GM18517 (cell line): Measurements from ENCODE around the gene PBXIP1.
A peak's percentile ranks its signal among the peaks of the same experiment; 100 is the strongest.
"Not testable (repeated sequence)": the region's sequence is repeated elsewhere in the genome, so short reads cannot be mapped to it uniquely, and the experiment has no call there.

ENCODE experiments used
- ATAC-seq: cut with Tn5 transposase; IDR thresholded peaks from one replicate; pipeline ENCODE4 v1.9.1; 2021; ENCODE audit warnings: mild to moderate bottlenecking, moderate library complexity; ENCODE audit not compliant: unreplicated experiment

PBXIP1 gene

DNA sequence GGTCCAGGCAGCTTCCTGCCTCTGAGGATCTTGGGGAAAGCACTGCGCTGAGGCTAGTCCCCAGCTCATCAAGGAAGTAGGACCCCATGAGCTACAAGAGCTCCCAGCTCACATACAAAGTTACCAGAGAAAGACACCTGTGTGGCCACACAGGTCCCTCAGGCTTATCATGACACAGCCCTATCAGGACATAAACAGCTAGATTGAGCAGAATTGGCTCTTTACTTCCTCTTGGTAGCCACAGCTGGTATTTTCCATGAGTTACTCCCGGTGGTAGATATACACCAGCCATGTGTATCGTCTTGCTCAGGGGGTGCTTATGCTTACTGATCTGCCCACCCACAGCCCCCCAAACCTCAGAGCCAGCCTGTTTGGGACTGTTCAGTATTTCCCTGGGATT, 38.7 kb upstream of the PBXIP1 start:
- ATAC-seq, result no peak

DNA sequence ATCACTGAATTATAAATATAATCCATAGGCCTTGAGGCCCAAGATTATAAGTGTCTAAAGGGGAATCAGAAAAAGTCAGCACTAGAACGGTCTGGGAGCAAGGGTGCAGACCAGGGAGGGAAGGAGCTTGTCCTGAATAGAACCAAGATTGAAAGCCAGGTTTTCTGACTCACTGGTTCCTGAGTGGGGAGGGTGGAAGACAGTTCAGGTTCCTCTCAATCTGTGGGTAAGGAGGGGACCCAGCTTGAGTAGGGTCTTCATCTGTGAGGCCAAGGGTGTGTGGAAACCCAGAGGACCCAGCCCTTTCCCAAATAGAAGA, 38.3 kb upstream of the PBXIP1 start:
- ATAC-seq, result no peak

DNA sequence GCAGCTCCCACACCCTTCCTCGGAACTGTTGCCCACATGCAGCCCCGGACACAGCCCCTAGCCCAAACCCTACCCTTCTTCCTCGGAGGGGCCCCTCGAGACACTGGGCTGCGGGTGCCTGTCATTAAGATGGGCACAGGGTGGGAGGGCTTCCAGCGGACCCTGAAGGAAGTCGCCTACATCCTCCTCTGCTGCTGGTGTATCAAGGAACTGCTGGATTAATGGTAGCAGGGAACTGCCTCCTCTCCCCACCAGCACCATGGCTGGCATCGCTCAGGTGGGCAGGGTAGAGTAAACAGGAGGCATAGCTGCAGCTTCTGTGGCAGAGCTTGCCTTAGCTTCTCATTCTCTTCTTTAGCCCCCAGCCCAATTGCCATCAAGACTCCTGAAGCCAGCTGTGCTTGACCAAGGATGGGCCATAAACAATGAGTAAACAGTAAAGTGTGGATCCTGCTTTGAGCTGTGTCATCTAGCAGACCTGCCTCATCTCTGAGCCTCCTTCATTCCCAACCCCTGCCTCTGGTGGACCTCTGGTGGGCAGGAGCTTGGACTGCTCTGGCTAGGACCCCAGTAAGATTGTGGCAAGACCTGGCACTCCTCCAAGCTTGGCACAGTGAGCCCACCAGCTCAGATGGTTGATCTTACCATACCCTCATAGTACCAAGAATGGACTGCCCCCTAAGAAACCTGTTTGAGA, 37.8 kb upstream of the PBXIP1 start, which contains the start of gene LENEP:
LENEP (plus strand) TSS at position 15 of the 697 bp plus-strand sequence; CDS start at position 37, 22 bp downstream.
- no peak for ATAC-seq

DNA sequence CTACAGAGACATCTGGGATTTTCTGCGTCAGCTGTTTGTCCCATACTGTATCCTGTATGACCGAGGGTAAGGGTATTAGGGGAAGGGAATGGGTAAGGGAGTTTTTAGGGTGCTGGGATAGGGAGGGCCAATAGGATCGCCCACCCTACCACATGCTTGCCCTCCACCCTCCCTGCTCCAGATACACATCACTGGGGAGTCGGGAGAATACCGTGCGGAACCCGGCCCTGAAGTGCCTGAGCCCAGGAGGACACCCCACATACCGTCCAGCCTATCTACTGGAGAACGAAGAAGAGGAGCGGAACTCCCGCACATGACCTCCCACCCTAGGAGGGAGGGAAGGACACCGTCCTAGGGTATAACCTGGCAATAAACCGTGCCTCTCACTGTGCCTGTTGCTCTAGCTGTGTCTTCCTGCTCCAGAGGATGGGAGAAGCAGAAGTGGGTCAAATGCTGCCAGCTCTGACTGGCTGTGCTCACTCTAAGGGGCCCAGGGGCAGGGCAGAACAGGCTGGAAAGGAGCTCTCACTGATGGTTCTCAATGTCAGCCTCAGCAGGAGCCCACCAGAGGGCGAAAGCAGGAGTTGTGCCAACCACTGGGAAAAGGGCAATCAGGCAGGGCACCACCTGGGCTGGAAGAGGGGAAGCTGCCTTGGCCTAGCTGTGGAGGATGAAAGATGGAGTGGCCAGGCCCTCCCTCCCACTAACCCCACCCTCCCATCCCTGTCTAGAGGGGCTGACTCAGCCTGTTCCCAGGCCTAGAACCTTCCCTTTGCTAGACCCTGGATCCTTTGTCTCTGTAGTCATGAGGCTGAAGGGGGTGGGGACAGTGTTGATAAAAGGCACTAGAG, 37.0 kb upstream of the PBXIP1 start:
- no peak for ATAC-seq

DNA sequence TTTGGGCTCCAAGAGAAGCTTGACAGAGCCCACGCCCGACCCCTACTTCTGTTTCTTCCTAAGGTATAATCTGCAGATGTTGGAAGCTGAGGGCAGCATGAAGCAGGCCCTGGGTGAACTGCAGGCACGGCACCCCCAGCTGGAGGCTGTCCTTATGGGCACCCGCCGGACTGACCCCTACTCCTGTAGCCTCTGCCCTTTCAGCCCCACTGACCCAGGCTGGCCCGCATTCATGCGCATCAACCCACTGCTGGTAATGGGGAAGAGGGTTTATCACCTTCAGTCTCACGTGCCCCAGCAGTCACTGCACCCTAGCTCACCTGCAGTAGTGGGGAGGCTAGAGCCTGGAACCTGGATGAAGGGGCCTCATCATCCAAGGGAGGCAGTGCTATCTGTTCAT, 34.4 kb upstream of the PBXIP1 start:
- no peak for ATAC-seq

DNA sequence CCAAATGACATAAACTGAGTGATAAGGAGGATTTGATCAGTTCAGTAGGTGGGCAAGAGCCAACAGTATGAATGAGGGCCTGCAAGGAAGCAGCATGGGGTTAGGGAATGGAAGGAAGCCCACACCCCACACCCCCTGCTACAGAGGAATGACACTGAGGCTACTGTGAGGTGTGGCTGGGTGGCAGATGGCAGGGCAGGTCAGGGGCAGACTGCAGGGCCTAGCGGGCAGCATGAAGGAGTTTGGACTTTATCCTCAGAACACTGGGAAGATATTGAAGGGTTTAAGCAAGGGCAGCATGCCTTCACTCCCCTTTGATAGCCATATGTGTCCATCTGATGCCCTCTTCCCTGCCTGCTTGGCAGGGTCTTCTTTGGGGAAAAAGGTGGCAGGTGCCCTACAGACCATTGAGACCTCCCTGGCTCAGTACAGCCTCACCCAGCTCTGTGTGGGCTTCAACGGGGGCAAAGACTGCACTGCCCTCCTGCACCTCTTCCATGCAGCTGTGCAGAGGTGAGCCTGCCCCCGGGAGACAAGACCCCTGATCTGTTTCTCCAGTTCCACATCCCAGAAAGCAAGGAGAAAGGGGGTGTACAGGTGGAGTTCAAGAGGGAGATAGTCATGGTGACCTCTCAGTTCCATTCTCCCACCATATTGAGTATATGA, 33.4 kb upstream of the PBXIP1 start:
- ATAC-seq, result no peak

DNA sequence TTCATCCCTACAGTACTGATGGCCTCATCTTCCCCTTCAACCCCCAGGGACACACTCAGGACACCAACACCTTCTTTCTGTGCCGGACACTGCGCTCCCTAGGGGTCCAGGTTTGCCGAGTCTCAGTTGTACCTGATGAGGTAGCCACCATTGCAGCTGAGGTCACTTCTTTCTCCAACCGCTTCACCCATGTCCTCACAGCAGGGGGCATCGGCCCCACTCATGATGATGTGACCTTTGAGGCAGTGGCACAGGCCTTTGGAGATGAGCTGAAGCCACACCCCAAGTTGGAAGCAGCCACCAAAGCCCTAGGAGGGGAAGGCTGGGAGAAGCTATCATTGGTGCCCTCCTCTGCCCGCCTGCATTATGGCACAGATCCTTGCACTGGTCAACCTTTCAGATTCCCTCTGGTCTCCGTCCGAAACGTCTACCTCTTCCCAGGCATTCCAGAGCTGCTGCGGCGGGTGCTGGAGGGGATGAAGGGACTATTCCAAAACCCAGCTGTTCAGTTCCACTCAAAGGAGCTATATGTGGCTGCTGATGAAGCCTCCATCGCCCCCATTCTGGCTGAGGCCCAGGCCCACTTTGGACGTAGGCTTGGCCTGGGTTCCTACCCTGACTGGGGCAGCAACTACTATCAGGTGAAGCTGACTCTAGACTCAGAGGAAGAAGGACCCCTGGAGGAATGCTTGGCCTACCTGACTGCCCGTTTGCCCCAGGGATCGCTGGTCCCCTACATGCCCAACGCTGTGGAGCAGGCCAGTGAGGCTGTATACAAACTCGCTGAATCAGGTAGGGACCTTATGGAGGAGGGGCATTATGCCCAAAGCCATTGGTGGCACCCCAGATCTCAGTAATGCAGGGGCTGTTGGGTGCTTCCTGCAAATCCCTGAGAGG, 32.4 kb upstream of the PBXIP1 start:
- ATAC-seq, result no peak

DNA sequence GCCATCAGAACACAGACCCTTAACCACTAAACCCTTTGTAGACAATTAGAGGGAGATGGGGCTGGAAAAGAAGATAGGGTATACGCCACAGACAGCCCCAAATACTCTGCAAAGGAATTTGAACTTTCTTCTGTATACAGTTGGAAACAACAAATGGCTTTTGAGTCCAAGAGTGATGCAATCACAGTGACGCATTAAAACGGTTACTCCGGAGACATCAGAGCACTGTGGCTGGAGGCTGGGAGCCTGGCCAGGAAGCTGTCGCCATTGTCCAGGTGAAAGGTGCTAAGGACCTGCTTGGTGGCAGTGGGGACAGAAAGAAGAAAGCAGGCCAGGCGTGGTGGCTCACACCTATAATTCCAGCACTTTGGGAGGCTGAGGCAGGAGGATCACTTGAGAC, 31.4 kb upstream of the PBXIP1 start:
- no peak for ATAC-seq

DNA sequence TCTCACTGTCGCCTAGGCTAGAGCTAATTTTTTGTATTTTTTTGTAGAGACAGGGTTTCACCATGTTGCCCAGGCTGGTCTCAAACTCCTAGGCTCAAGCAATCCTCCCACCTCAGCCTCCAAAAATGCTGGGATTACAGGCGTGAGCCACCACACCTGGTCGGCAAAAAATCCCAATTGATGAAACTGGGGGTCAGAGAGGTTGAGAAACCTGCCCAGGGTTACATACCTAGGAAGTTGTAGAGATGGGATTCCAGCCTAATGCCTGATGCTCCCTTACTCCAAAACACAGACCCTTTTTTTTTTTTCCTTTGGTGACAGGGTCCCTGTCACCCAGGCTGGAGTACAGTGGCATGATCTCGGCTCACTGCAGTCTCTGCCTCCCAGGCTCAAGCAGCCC, 30.8 kb upstream of the PBXIP1 start:
- ATAC-seq, result not testable (repeated sequence)

DNA sequence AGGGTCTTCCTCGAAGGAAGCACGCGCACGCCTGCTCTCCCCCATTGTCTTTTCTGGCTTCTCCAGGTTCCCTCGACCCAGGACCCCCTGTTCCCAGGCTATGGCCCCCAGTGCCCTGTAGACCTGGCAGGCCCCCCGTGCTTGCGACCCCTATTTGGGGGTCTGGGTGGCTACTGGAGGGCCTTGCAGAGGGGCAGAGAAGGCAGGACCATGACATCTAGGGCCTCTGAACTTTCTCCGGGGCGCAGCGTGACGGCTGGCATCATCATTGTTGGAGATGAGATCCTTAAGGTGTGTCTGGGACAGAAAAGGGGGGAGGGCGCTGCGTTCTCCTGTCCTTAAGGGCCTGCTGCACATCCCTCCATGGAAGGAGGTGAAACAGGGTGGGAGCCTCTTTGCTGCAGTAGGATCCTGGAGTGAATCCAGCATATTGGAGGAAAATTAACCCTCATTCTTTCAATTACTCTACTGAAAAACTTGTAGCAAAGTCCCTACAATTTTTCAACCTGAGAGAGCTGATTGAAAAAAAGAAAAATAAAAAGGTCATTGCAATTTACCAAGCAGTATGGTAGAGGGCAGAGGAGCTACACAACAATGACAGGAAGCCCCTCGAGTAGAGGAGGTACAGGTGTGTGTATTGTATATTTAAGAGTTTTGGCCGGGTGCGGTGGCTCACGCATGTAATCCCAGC, 28.0 kb upstream of the PBXIP1 start:
- no peak for ATAC-seq

DNA sequence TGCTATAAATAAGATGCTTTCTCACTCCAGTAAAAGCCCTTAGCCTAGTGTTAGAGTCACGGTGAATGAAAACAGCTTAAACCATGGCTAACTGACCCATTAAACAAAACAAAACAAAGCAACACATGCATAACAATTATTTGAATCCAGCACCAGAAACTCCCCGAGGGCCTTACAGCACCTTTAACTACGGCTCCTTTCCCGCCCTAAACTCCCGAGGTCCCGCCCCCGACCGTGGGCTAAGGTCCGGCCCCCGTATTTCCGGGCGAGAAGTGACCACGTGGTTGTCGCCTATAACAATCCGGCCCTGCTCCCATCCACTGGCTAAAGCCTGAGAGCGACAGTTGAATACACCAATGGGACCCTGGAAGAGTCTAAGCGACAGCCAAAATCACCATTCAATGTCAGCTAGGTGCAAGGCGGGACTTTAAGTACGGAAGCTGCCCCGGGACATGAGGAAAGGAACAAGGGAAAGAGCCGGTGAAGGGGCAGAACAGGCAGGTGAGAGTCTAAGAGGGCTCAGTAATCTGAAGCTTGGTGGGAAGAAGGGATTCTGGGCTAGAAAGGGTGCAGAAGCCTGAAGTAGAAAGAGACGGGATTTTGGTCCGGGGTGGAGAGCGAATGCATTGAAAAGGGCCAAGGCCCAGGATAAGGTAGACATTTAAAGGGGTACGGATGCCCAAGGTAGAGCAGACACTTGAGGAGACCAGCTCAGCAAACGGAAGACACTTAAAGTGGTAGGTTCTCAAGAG, 27.2 kb upstream of the PBXIP1 start, which contains the start of gene FLAD1:
FLAD1 (plus strand) TSS at position 448 of the 752 bp plus-strand sequence. CDS start 351 bp downstream, outside the sequence.
- ATAC-seq, result peak; percentile 93

DNA sequence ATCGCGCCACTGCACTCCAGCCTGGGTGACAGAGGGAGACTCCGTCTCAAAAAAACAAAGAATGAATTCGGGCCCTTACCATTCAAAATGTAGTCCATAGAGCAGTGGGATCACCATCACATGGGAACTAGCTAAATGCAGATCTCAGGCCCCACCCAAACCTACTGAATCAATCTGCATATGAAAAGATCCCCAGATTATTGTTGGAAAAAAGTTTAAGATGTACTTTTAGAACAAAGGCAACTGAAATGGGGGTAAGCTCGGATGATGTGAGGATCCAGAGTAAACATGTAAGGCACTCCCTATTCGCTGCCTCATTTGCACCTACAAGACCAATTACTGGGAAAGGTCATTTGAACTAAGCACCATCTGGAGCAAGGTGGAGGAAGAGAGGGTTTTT, 26.4 kb upstream of the PBXIP1 start:
- no peak for ATAC-seq

DNA sequence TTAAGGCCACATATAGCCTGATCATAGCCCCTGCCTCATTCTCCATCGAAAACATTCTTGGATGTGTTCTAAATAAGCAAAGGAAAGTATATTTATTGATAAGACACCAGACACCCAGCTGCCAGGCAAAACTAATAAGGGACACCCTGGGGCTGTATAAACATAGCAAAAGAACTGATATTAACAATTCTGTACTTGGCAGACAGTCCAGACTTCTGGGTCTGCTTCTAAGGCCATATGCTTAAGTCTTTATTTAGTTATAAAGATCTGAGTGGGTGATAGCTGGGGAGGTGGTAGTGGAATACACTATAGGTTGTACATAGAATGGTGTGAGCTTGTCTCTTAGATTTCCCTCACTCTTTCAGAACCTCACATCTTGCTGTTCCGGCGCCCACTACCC, 22.5 kb upstream of the PBXIP1 start:
- no peak for ATAC-seq

DNA sequence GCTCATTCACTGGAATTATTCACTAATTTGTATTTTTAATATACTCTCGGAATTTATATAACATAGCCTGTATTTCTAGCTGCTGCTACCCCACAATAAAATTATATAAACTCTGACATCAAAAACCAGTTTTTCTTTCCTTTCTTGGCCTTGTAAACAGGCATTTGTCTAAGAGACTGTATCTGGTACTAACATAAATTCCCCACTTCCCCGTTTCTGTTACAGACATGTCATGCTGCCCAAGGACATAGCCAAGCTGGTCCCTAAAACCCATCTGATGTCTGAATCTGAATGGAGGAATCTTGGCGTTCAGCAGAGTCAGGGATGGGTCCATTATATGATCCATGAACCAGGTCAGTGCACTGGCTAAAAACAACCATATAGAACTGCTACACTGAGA, 21.9 kb upstream of the PBXIP1 start:
- ATAC-seq, result not testable (repeated sequence)

DNA sequence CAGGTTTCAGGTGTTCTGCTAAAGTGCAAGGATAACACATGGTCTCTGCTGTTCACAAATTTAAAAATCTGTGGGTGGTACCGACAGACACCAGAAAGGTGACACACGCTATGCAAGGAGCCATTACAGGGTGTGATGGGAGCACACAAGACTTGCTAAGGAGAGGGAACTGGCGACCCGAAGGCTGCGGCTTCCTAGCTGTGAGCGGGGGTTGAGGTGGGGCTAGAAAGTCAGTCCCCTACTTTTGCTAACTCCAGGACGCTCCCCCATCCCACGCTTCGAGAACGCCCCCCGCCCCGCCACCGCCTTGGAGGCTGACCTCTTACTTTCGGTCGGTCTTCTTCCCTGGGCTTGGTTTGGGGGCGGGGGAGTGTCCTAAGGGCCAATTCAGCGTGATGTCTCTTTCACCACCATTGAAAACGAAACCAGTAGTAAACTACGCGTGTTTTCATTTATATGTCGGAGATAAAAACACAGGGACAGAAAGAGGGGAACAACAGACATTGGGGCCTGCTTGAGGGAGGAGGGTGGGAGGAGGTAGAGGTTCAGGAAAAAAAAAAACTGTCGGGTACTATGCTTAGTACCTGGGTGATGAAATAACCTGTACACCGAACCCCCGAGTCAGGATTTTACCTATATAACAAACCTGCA, 19.6 kb upstream of the PBXIP1 start:
- no peak for ATAC-seq

DNA sequence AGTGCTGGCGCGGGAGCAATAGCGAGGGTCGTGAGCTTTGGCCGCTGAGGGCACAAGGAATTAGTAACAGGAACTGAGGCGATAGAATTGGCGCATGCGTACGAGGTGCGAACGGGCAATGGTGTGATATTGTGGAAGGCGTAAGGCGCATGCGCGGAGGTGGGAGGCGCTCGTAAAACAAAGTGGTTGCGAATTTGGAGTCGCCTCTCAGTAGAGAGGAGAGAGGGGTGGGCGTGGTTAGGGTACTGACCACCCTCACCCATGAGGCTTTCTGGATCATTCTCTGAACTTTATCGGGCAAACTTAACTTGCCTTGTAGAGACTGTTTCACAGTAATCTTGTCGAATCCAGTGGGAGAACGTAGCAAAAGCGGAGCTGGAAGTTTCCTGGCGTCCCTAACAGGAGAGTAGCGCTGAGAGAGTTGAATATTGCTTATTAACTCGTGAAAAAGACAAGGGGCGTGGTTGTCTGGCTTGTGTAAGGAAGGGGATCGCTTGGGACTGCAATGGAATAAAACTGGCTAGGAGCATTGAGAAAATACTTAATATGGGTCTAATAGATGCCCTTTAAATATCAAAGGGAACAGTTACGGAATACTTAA, 19.0 kb upstream of the PBXIP1 start:
- ATAC-seq, result peak; percentile 45

DNA sequence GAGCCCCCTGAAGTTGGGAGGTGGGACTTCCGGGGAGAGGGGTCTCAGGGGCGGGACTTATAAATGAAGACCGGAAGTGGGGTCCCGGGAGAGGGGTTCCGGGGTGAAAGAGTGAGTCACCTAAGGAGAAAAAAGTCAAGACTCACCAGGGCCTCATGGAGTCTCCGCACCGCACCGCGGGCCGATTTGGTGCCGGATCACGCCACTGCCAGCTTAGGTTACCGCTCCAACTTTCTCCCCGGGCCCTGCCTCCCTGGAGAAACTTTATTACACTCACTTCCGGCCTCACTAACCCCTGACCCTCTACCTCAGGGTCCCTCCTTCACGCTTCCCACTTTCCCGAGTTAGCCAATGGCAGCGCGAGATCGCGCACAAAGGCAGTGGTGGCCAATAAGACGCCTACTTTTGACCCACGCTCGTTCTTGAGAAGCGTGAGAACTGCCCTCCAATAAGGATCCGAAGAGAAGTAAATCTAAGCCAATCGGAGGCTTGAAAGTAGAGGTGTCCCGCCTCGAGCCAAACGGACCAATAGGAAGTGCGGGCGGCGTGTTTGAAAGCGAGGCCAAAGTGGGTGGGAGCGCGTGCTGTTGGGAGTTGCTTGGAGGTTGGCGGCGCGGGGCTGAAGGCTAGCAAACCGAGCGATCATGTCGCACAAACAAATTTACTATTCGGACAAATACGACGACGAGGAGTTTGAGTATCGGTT, 18.4 kb upstream of the PBXIP1 start, which contains the start of gene CKS1B:
CKS1B (plus strand) TSS at position 580 of the 706 bp plus-strand sequence; CDS start at position 645, 65 bp downstream.
- ATAC-seq, result peak; percentile 73
